HG02571 (cell line): Measurements from ENCODE around the gene LMOD1.
"Not testable (repeated sequence)": the region's sequence is repeated elsewhere in the genome, so short reads cannot be mapped to it uniquely, and the experiment has no call there.

ENCODE experiments used
- ATAC-seq: cut with Tn5 transposase; IDR thresholded peaks from one replicate; pipeline ENCODE4 v1.9.1; 2021; ENCODE audit warnings: mild to moderate bottlenecking, moderate library complexity; ENCODE audit not compliant: unreplicated experiment

Gene LMOD1

DNA sequence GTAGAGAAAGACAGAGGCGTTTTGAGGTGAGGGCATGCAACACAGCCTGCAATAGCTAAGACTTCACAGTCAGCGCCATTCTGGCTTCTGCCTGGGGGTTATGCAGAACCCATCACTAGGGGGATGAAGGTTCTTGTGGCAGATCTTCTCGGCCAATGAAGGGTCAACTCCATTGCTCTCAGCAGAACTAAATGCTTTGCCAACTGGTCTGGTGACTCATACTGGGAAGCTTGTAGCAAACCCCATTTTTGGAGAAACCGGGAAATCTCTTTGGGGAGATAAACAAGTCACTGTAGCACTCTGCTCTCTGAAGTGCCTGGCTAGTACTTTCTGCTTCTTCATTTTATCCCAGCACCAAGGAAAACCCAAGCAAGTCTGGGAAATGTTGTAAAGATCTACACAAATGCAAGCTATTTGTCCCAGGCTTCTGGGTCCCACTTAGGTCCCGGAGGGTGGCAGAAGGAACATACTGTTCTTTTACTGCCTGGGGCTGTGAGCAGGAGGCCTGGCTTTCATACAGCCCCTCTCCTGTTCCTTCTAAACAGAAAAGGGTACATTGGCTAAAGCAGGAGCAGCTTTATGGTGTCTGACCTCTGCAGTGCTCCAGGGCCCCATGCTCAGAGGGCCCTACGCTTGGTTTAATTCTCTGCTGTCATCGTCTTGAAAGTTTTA lies 28.9 kb downstream of the LMOD1 start:
- ATAC-seq = no peak

GRCh38 chr1:201916649-201917249 lies 29.6 kb downstream of the LMOD1 start:
- ATAC-seq = no peak

GRCh38 chr1:201914456-201915235 lies 31.7 kb downstream of the LMOD1 start:
- ATAC-seq = no peak

GRCh38 chr1:201912832-201913231 lies 33.5 kb downstream of the LMOD1 start:
- ATAC-seq = no peak

- ATAC-seq = no peak
Observed at GRCh38 chr1:201911826-201912571, 34.3 kb downstream of the LMOD1 start.

GRCh38 chr1:201907621-201908020 lies 38.7 kb downstream of the LMOD1 start:
- no peak for ATAC-seq

DNA sequence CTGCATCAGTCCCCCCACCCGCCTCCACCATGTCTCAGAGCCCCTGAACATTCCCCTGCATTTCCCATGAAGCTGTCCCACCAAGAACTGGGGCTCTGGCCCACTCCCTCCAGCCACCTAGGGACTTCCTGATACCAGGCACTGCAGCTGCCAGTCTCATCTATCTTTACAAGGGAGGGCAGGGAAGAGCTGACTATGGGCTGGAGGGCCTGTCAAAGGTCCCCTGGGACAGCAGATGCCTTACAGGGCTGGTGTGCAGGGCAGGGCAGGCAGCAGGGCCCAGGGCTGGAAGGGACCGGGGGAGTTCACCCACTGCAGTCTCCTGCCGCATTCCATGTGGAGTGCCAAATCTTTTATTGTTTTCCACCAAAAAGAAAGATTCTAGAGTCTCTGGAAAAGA lies 40.0 kb downstream of the LMOD1 start:
- ATAC-seq = no peak

DNA sequence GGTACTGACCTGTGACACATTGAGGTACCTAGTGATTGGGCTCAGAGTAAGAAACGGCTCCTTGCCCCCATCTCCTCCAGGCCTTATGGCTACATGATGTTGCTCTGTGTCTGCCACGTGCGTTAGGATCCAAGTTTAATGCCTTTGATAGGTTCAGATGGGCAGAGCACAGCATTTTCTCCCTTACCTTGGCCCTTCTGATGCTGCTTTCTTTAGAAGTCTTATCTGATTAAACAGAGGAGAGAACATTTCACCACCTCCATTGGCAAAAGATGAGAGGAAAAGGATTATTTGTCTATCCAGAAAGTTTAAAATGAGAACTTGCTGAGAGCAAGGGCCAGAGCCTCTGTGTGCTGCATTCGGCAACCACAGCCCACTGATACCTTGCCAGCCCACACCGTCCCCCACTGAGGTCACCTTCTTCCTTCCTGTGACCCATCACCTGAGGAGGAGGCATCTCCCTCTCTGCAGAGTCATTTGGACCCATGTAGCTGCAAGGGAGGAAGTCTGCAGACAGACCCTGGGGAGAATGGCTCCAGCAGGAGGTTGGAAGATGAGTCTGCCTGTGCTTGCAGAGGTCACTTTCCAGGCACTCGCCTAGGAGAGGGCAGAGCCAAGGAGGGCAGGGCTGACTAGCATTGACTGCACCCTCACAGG lies 41.0 kb downstream of the LMOD1 start:
- no peak for ATAC-seq

GRCh38 chr1:201904579-201904978 lies 41.8 kb downstream of the LMOD1 start:
- ATAC-seq = no peak

DNA sequence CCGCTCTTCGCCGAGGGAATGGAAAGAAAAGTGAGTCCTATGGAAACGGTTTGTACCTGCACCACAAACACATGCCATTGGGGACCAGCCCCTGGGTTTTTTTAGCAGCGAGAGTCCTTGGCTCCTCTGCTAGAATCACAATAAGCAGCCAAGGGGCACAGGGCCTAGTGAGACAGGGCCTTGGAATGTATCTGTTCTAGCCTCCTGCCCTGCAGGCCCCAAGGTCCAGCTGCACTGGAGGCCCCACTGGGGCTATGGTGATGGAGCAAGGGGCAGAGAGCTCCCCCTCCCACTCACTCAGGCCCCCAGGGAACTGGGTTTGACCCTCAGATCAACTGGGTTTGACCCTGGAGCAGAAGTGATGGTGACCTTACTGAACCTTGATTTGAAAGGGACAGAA lies 43.2 kb downstream of the LMOD1 start:
- ATAC-seq = no peak

GRCh38 chr1:201902198-201902597 lies 44.1 kb downstream of the LMOD1 start:
- no peak for ATAC-seq

DNA sequence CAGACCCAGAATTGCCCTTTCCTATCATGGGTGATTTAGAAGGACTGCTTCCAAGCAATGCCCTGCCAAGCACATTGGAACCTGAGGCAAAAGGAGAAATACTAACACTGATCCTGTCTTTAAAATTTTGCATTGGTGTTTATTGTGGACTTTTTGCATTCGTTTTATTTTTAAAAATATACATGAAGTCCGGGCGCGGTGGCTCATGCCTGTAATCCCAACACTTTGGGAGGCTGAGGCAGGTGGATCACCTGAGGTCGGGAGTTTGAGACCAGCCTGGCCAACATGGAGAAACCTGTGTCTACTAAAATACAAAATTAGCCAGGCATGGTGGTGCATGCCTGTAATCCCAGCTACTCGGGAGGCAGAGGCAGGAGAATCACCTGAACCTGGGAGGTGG lies 45.3 kb downstream of the LMOD1 start:
- not testable (repeated sequence) for ATAC-seq

DNA sequence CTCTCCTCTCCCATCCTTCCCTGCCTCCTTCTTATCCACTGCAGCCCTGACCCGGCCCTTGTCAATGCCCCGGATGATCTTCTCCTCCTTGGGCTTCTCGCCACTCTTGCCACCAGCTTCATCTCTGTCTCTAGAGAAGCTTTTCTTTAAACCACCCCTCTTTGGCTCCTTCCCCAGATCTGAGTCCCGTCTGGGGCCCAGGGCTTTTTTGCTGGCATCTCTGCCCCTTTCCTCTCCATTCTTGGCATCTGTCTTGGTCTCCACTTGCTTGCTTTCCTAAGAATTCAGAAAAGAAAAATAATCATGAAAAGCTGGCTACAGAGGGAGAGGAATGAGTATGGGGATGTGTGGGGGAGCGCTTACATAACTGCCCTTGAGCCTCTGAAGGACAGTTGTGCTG lies 45.9 kb downstream of the LMOD1 start:
- ATAC-seq = no peak

DNA sequence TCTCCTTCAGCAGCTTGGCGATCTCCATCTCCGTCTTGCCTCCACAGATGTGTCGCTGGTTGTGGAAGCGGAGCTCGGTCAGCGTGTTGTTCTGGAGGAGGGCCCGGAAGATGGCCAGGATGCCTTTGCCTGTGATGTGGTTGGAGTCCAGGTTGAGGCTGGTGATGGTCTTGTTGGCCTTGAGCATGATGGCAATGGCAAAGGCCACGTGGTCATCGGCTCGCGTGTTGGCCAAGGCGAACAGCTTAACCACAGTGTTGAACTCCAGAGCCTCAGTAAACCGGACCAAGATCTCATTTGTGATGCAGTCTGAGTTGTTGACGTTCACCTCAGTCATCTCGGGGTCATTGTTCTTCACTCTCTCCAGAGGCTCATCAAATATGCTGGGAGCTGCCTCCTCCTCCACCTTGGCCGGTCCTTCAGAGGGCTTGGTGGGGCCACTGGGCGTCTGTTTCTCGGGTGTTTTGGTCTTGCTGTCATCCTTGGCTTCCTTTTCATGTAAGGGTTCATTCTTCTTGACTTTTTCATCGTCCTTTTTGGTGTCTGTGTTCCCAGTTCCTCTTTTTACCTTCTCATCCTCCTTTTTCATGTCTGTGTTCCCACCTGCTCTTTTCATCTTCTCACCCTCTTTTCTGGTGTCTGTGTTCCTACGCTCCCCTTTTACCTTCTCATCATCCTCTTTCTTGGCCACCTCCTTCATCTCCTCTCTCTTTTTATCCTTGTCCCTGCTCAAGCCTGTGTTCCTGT lies 46.5 kb downstream of the LMOD1 start:
- ATAC-seq = no peak

GRCh38 chr1:201898992-201899391 lies 47.4 kb downstream of the LMOD1 start:
- ATAC-seq = no peak

- no peak for ATAC-seq
Observed at GRCh38 chr1:201898240-201898894, 48.0 kb downstream of the LMOD1 start.

DNA sequence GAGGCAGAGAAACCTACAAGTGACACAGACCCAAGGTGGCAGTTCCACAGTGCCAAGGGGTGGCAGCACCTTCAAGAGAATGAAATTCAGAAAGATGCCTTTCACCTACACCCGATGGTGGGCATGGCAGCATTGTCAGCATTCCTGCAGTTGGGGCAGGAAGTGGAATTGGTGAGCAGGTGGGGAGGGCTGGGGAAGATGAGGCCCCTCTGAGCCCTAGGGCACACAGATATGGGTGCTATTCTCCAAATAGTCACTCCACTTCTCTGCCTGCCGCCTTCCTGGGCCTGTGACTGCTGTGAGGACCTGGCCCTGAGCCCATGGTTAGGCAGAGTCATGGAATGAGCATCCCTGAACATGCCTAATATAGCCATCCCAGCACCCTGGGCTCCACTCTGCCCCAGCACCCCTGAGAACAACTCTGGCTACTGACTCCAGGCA lies 49.4 kb downstream of the LMOD1 start:
- ATAC-seq = no peak

GRCh38 chr1:201895913-201896807 lies 50.2 kb downstream of the LMOD1 start:
- ATAC-seq = peak; percentile 80
